Measurements from ENCODE around the gene CYP2U1. TPM values are rescaled to one million over a fixed set of nuclear protein-coding genes. Genes with fewer than 3 reads are reported as not detected.
A peak's percentile ranks its signal among the peaks of the same experiment; 100 is the strongest.
"Not testable (repeated sequence)": the region's sequence is repeated elsewhere in the genome, so short reads cannot be mapped to it uniquely, and the experiment has no call there.

CYP2U1 gene
- total RNA-seq, 2 experiments from 2014 or later = 1.2 to 1.5 TPM

DNA sequence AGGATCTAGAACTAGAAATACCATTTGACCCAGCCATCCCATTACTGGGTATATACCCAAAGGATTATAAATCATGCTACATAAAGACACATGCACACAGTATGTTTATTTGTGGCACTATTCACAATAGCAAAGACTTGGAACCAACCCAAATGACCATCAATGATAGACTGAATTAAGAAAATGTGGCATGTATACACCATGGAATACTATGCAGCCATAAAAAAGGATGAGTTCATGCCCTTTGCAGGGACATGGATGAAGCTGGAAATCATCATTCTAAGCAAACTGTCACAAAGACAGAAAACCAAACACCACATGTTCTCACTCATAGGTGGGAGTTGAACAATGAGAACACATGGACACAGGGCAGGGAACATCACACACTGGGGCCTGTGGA, 5.6 kb upstream of the CYP2U1 start:
- intact Hi-C loops (cut with micrococcal nuclease); DNase-seq; H3K36me3 Mint-ChIP-seq; POLR2A ChIA-PET; H3K9me3 Mint-ChIP-seq; H3K27ac Mint-ChIP-seq; H3K4me3 Mint-ChIP-seq; CTCF ChIA-PET; H3K4me1 Mint-ChIP-seq (ENCODE audit: low read depth): not testable (repeated sequence)
- peaks cover 13% of the 10 kb centered on the region for H3K27me3 Mint-ChIP-seq

DNA sequence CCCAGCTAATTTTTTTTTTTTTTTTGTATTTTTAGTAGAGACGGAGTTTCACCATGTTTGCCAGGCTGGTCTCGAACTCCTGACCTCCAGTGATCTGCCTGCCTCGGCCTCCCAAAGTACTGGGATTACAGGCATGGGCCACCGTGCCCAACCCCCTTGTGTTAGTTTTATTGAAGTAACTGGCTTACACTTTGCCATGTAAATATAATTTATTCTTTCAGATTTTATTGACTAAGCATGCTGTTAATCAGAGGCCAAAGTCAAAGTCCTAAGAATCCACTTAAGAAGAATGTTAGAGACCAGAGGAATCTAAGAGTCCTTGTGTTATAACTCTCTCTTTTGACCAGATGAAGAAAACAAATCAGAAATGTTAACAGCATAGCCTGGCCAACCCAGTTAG, 4.5 kb upstream of the CYP2U1 start:
- ChIA-PET CTCF (interaction anchor here (0.7 kb wide), 1 partner anchor 152 kb away, joined by 5 read pairs; no protein-coding TSS in a partner anchor), POLR2A (interaction anchor here (0.6 kb wide), 1 partner anchor 11 kb away, joined by 3 read pairs; no protein-coding TSS in a partner anchor)
- H3K27me3 Mint-ChIP-seq; H3K27ac Mint-ChIP-seq; H3K9me3 Mint-ChIP-seq; H3K4me1 Mint-ChIP-seq (ENCODE audit: low read depth); intact Hi-C loops (cut with micrococcal nuclease); H3K4me3 Mint-ChIP-seq; H3K36me3 Mint-ChIP-seq; DNase-seq: not testable (repeated sequence)

DNA sequence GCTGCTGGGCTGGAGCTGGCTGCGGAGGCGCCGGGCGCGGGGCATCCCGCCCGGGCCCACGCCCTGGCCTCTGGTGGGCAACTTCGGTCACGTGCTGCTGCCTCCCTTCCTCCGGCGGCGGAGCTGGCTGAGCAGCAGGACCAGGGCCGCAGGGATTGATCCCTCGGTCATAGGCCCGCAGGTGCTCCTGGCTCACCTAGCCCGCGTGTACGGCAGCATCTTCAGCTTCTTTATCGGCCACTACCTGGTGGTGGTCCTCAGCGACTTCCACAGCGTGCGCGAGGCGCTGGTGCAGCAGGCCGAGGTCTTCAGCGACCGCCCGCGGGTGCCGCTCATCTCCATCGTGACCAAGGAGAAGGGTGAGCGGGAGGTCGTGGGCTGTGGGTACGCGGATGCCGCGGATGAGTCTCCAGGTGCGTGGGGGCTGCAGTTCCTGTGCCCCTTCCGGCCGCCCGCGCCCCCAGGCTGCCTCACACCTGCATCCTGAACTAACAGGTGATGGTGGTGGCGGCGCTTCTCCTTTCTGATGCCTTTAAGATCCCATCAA, 499 bp downstream of the CYP2U1 start:
- POLR2A ChIA-PET = interaction anchor here (0.9 kb wide), 1 partner anchor 212 kb away, joined by 5 read pairs; the partner anchor contains the start of gene PAPSS1
- peaks cover 5% of the 10 kb centered on the region for H3K36me3 Mint-ChIP-seq
- CTCF ChIA-PET = interaction anchor here (0.6 to 1.3 kb wide), 4 partner anchors 19 to 211 kb away, joined by 3 to 5 read pairs (median 4); partner anchors contain the start of gene PAPSS1
- H3K27me3 Mint-ChIP-seq = no peaks in the 10 kb centered on the region
- H3K4me3 Mint-ChIP-seq = peak overlapping the region; percentile 81
- no peak overlapping the region for H3K27ac Mint-ChIP-seq
- no peaks in the 10 kb centered on the region for H3K9me3 Mint-ChIP-seq
- peak; percentile 42 for DNase-seq
- H3K4me1 Mint-ChIP-seq (ENCODE audit: low read depth) = peaks cover 15% of the 10 kb centered on the region
- intact Hi-C loops (cut with micrococcal nuclease) = loop anchor here (1.0 kb wide), 3 partner anchors 58 to 718 kb away; partner anchors contain the start of genes OSTC and PAPSS1

DNA sequence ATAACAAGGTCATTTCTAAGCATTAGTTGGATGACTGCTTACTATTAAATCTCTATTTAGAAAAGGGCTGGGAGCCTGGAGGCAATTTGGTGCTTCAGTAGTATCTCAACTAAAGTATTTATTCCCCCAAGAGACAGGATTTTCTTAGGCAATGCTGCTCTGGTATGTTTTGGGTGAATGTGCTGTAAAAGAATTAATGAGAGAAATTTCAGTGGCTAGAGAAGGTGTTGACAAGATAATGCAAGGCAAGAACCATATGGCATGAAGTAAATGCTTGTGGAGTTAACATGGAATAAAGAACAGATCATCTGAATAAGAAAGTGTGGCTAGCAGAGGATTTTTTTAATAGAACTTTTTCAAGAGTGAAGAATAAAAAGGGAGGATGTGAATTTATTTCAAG, 3.9 kb downstream of the CYP2U1 start:
- POLR2A ChIA-PET = no interaction called here
- no peak for DNase-seq
- H3K27me3 Mint-ChIP-seq = no peaks in the 10 kb centered on the region
- H3K4me3 Mint-ChIP-seq = no peak overlapping the region
- CTCF ChIA-PET = no interaction called here
- intact Hi-C loops (cut with micrococcal nuclease) = no loop called here
- no peak overlapping the region for H3K27ac Mint-ChIP-seq
- peaks cover 22% of the 10 kb centered on the region for H3K4me1 Mint-ChIP-seq (ENCODE audit: low read depth)
- no peaks in the 10 kb centered on the region for H3K9me3 Mint-ChIP-seq
- H3K36me3 Mint-ChIP-seq = peaks cover 5% of the 10 kb centered on the region

DNA sequence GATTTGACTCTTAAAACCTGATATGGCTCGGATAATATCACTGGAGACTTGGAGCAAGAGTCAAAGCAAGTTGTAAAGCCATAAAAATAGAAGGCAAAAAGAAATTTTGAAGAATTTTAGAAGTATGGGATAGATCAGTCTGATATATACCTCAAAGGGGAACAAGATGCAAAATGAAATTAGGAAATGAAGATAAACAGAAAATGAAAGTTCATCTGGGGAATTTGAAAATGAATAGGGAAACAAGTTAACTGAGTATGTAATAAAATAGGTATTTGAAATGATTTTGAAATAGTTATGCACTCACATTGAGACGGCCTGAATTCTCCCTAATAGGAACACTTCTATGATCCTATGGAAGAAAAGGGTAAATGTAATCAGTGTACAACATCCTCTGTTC, 5.7 kb downstream of the CYP2U1 start:
- DNase-seq = no peak
- Mint-ChIP-seq H3K4me1 (ENCODE audit: low read depth) (peaks cover 16% of the 10 kb centered on the region), H3K36me3 (peaks cover 5% of the 10 kb centered on the region), H3K27ac (no peak overlapping the region), H3K4me3 (no peak overlapping the region), H3K27me3 (no peaks in the 10 kb centered on the region), H3K9me3 (no peaks in the 10 kb centered on the region)
- intact Hi-C loops (cut with micrococcal nuclease) = no loop called here
- ChIA-PET CTCF (no interaction called here), POLR2A (no interaction called here)

DNA sequence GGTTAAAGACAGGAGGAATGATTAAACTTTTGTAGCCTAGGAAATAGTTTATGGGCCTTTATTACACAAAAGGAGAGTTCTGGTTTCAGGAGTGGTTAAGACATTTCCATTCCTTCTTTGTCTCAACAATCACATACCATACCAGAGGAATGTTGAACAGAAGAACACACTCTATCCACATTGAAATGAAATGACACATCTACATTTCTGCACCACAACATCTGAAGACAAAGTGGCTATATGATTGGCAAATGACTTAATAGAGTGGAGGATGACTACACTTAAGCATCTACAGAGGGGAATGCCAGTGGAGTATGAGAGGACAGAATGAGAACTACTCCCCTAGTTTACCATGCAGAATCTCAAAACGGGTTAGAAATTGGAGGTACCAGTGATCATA, 8.0 kb downstream of the CYP2U1 start:
- intact Hi-C loops (cut with micrococcal nuclease) = no loop called here
- DNase-seq = no peak
- H3K9me3 Mint-ChIP-seq = no peaks in the 10 kb centered on the region
- H3K27me3 Mint-ChIP-seq = no peaks in the 10 kb centered on the region
- H3K4me1 Mint-ChIP-seq (ENCODE audit: low read depth) = peaks cover 8% of the 10 kb centered on the region
- no peak overlapping the region for H3K4me3 Mint-ChIP-seq
- H3K27ac Mint-ChIP-seq = no peak overlapping the region
- ChIA-PET CTCF (no interaction called here), POLR2A (no interaction called here)
- H3K36me3 Mint-ChIP-seq = peaks cover 8% of the 10 kb centered on the region

DNA sequence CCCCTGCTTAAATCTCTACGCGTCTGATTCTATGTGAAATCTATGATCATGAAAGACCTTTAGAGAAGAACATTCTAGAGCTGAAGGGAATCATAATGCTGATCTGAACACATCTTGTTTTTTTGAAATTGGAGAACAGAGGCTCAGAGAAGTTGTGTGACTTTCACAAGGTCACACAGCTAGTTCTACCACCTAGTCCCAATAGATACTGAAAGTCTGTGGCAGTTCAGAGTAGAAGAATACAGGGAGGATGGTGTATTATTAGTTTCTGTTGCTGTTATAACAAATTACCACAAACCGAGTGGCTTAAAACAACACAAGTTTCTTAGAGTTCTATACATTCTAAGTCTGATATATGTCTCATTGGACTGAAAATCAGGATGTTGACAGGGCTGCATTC, 14.5 kb downstream of the CYP2U1 start:
- H3K27ac Mint-ChIP-seq = no peak overlapping the region
- DNase-seq = no peak
- CTCF ChIA-PET = no interaction called here
- no peaks in the 10 kb centered on the region for H3K4me1 Mint-ChIP-seq (ENCODE audit: low read depth)
- POLR2A ChIA-PET = no interaction called here
- peaks cover 16% of the 10 kb centered on the region for H3K36me3 Mint-ChIP-seq
- no peaks in the 10 kb centered on the region for H3K27me3 Mint-ChIP-seq
- no peak overlapping the region for H3K4me3 Mint-ChIP-seq
- no peaks in the 10 kb centered on the region for H3K9me3 Mint-ChIP-seq
- intact Hi-C loops (cut with micrococcal nuclease) = no loop called here

DNA sequence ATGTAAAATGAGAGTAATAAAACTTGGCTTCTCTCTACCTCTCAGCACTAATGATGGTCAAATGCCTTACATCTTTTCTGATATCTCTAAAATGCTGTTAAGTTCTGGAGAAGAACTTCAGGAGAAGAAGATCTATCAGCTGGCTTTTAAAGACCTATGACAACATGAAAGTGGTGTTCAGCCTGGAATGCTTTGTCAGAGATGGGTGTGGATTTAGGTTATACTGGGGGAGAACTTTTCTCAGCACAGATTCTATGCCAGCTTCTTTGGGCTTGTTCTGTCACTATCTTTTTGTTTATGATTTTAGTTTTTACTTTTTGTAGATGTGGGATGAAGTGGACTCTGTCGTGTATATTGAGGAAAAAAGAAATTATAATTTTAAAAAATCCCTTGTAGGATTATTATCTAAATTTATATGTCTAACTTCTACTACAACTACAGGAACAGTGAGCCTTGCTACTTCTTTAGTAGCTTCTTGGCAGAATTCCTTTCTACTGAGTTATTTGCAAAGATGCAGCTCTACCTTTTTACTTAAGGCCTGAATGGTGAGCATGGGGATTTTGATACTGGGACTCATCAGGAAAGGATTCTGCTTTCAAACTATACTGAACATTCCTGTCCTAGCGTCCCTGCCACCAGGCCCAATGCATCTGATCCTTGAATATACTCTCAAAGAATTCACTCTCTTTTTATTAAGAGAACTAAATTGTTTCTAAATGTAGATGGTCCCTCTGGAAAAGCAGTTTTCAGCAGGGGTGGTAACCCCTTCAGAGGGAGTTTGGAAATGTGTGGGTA, 19.6 kb downstream of the CYP2U1 start:
- CTCF ChIA-PET = no interaction called here
- no peak overlapping the region for H3K27ac Mint-ChIP-seq
- peaks cover 2% of the 10 kb centered on the region for H3K27me3 Mint-ChIP-seq
- no peak overlapping the region for H3K4me3 Mint-ChIP-seq
- intact Hi-C loops (cut with micrococcal nuclease) = no loop called here
- H3K9me3 Mint-ChIP-seq = peaks cover 7% of the 10 kb centered on the region
- no peak for DNase-seq
- H3K4me1 Mint-ChIP-seq (ENCODE audit: low read depth) = no peaks in the 10 kb centered on the region
- POLR2A ChIA-PET = no interaction called here
- H3K36me3 Mint-ChIP-seq = peaks cover 18% of the 10 kb centered on the region

DNA sequence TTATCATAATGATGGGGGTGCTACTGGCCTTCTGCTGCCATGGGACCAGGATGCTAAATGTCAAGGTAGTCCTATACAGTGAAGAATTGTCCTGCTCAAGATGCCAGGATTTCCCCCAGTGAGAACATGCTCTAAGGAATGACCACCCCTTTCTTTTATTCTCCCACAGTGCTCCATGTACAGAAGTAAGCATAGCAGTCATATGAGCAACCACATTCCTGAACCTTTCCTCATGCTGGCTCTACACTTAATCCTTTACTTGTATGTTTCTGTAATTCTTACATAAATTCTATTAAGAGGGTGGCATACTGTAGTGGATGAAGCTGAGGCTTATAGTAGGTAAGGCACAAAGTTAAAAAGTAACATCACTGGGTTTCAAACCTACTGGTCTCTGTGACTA, 20.2 kb downstream of the CYP2U1 start:
- Mint-ChIP-seq H3K27me3 (peaks cover 2% of the 10 kb centered on the region), H3K9me3 (peaks cover 13% of the 10 kb centered on the region), H3K27ac (no peak overlapping the region), H3K4me3 (no peak overlapping the region), H3K4me1 (ENCODE audit: low read depth) (no peaks in the 10 kb centered on the region), H3K36me3 (peaks cover 22% of the 10 kb centered on the region)
- CTCF ChIA-PET = no interaction called here
- DNase-seq = no peak
- intact Hi-C loops (cut with micrococcal nuclease) = no loop called here
- POLR2A ChIA-PET = no interaction called here

DNA sequence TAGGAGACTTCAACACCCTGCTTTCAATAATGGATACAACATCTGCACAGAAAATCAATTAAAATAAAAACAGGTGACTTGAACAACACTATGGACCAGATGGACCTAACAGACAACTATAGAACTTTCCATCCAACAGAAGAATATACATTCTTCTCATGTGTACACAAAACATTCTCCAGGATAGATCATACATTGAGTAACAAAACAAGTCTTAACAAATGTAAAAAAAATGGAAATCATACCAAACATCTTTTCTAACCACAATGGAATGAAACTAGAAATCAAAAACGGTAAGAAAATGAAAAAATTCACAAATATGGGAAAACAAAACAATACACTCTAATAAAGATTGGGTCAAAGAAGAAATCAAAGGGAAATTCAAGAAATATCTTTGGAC, 24.7 kb downstream of the CYP2U1 start:
- Mint-ChIP-seq H3K4me1 (ENCODE audit: low read depth) (no peaks in the 10 kb centered on the region), H3K27ac (no peak overlapping the region), H3K9me3 (peaks cover 19% of the 10 kb centered on the region), H3K36me3 (peaks cover 17% of the 10 kb centered on the region), H3K4me3 (no peak overlapping the region), H3K27me3 (peaks cover 3% of the 10 kb centered on the region)
- POLR2A ChIA-PET = no interaction called here
- intact Hi-C loops (cut with micrococcal nuclease) = no loop called here
- CTCF ChIA-PET = no interaction called here
- no peak for DNase-seq

DNA sequence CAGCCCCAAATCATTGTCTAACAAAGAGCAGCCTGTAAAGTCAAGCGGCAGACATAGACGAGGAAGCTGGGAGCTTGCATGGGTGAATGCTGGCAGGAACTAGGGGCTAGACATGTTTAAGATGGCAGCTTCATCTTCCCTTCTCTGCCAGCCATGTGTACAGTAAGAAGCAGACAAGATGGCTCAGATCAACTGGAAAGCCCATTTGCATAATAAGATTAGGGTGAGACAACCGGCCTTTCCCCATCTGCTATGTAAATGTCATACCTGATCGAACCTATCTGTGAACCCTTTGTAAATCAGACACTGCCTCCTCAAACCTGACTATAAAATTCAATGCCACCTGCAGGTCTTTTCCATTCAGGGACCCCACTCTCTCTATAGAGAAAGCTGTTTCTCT, 35.6 kb downstream of the CYP2U1 start:
- no peak overlapping the region for H3K4me3 Mint-ChIP-seq
- no peak overlapping the region for H3K27ac Mint-ChIP-seq
- H3K4me1 Mint-ChIP-seq (ENCODE audit: low read depth) = no peaks in the 10 kb centered on the region
- intact Hi-C loops (cut with micrococcal nuclease) = no loop called here
- H3K9me3 Mint-ChIP-seq = peaks cover 5% of the 10 kb centered on the region
- ChIA-PET POLR2A (no interaction called here), CTCF (no interaction called here)
- H3K27me3 Mint-ChIP-seq = no peaks in the 10 kb centered on the region
- no peak for DNase-seq
- H3K36me3 Mint-ChIP-seq = no peaks in the 10 kb centered on the region

DNA sequence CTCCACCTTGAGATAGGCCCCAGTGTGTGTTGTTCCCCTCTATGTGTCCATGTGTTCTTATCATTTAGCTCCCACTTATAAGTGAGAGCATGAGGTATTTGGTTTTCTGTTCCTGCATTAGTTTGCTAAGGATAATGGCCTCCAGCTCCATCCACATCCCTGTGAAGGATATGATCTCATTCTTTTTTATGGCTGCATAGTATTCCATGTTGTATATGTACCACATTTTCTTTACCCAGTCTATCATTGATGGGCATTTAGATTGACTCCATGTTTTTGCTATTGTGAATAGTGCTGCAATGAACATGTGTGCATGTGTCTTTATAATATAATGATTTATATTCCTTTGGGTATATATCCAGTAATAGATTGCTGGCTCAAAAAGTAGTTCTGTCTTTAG, 36.2 kb downstream of the CYP2U1 start:
- DNase-seq; intact Hi-C loops (cut with micrococcal nuclease); CTCF ChIA-PET: not testable (repeated sequence)

DNA sequence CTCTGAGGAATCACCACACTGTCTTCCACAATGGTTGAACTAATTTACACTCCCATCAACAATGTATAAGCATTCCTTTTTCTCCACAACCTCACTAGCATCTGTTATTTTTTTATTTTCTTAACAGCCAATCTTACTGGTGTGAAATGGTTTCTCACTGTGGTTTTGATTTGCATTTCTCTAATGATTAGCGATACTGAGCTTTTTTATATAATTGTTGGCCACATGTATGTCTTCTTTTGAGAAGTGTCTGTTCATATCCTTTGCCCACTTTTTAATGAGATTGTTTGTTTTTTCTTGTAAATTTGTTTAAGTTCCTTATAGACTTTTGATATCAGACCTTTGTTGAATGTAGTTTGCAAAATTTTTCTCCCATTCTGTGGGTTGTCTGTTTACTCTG, 36.6 kb downstream of the CYP2U1 start:
- H3K27ac Mint-ChIP-seq; intact Hi-C loops (cut with micrococcal nuclease); DNase-seq; H3K9me3 Mint-ChIP-seq; H3K27me3 Mint-ChIP-seq; H3K4me1 Mint-ChIP-seq (ENCODE audit: low read depth); CTCF ChIA-PET; POLR2A ChIA-PET; H3K36me3 Mint-ChIP-seq; H3K4me3 Mint-ChIP-seq: not testable (repeated sequence)

More for the DNA sequence above, 36.2 kb downstream of the CYP2U1 start:
- H3K27ac Mint-ChIP-seq; H3K4me3 Mint-ChIP-seq; H3K9me3 Mint-ChIP-seq; H3K27me3 Mint-ChIP-seq; POLR2A ChIA-PET; H3K4me1 Mint-ChIP-seq (ENCODE audit: low read depth); H3K36me3 Mint-ChIP-seq: not testable (repeated sequence)

Data from activated CD4-positive, alpha-beta memory T cell treated with anti-CD3 and anti-CD28 coated beads for 36 hours (primary cell).